Measurements from ENCODE around the gene SIPA1. TPM values are rescaled to one million over a fixed set of nuclear protein-coding genes. Genes with fewer than 3 reads are reported as not detected.
"Not testable (repeated sequence)": the region's sequence is repeated elsewhere in the genome, so short reads cannot be mapped to it uniquely, and the experiment has no call there.

The SIPA1 gene
- total RNA-seq, 2 experiments from 2014 or later = 172 to 180 TPM

GRCh38 chr11:65660038-65660437, 22.1 kb downstream of the SIPA1 start:
- ChIA-PET POLR2A (interaction anchor here (0.6 to 21.3 kb wide), 3 partner anchors 17 to 160 kb away, joined by 3 to 320 read pairs (median 3); partner anchors contain the start of gene SIPA1), CTCF (interaction anchor here (0.8 kb wide), 1 partner anchor 52 kb away, joined by 4 read pairs; the partner anchor contains the start of gene KAT5)
- H3K27me3 Mint-ChIP-seq = no peaks in the 10 kb centered on the region
- H3K27ac Mint-ChIP-seq = peak overlapping the region; percentile 75
- H3K4me3 Mint-ChIP-seq = peak overlapping the region; percentile 32
- DNase-seq (no peak), ATAC-seq (no peak)
- H3K36me3 Mint-ChIP-seq (ENCODE audit: low read depth) = peaks cover 51% of the 10 kb centered on the region
- peaks cover 42% of the 10 kb centered on the region for H3K4me1 Mint-ChIP-seq (ENCODE audit: low read depth)
- no peaks in the 10 kb centered on the region for H3K9me3 Mint-ChIP-seq
- intact Hi-C loops (cut with micrococcal nuclease) = no loop called here
- TF ChIP-seq CTCF (IDR thresholded peaks at IDR 0.05) = no peak

GRCh38 chr11:65660908-65661307, 23.0 kb downstream of the SIPA1 start:
- CTCF ChIA-PET = interaction anchor here (0.6 to 0.8 kb wide), 2 partner anchors 8 to 51 kb away, joined by 3 to 4 read pairs; partner anchors contain the start of gene KAT5
- ATAC-seq; H3K27me3 Mint-ChIP-seq; DNase-seq; intact Hi-C loops (cut with micrococcal nuclease); H3K9me3 Mint-ChIP-seq: not testable (repeated sequence)
- POLR2A ChIA-PET = interaction anchor here (0.6 to 21.3 kb wide), 2 partner anchors 18 to 161 kb away, joined by 3 to 320 read pairs; partner anchors contain the start of gene SIPA1
- H3K36me3 Mint-ChIP-seq (ENCODE audit: low read depth) = peaks cover 48% of the 10 kb centered on the region
- peak overlapping the region; percentile 83 for H3K4me3 Mint-ChIP-seq
- peak overlapping the region; percentile 83 for H3K27ac Mint-ChIP-seq
- peaks cover 40% of the 10 kb centered on the region for H3K4me1 Mint-ChIP-seq (ENCODE audit: low read depth)

- no peak for TF ChIP-seq CTCF (IDR thresholded peaks at IDR 0.05)
- no peak for DNase-seq
- CTCF ChIA-PET = interaction anchor here (0.6 kb wide), 1 partner anchor 8 kb away, joined by 3 read pairs; no protein-coding TSS in a partner anchor
- intact Hi-C loops (cut with micrococcal nuclease) = no loop called here
- Mint-ChIP-seq H3K4me1 (ENCODE audit: low read depth) (peaks cover 37% of the 10 kb centered on the region), H3K27me3 (no peaks in the 10 kb centered on the region), H3K4me3 (peak overlapping the region; percentile 83), H3K9me3 (no peaks in the 10 kb centered on the region), H3K36me3 (ENCODE audit: low read depth) (peaks cover 42% of the 10 kb centered on the region), H3K27ac (peak overlapping the region; percentile 83)
- POLR2A ChIA-PET = interaction anchor here (1.9 to 21.3 kb wide), 2 partner anchors 18 to 239 kb away, joined by 6 to 320 read pairs; partner anchors contain the start of genes NEAT1 and SIPA1
- no peak for ATAC-seq
These were observed 23.8 kb downstream of the SIPA1 start for GRCh38 chr11:65661599-65662246.

GRCh38 chr11:65662247-65662798, 24.4 kb downstream of the SIPA1 start:
- Mint-ChIP-seq H3K4me1 (ENCODE audit: low read depth) (peaks cover 34% of the 10 kb centered on the region), H3K9me3 (no peaks in the 10 kb centered on the region), H3K27ac (peak overlapping the region; percentile 83), H3K27me3 (no peaks in the 10 kb centered on the region), H3K36me3 (ENCODE audit: low read depth) (peaks cover 36% of the 10 kb centered on the region), H3K4me3 (peak overlapping the region; percentile 83)
- CTCF ChIA-PET = interaction anchor here (0.7 to 2.2 kb wide), 4 partner anchors 10 to 298 kb away, joined by 3 to 11 read pairs (median 4); partner anchors contain the start of gene FIBP
- POLR2A ChIA-PET = interaction anchor here (0.6 to 21.3 kb wide), 3 partner anchors 19 to 240 kb away, joined by 3 to 320 read pairs (median 6); partner anchors contain the start of genes NEAT1 and SIPA1
- TF ChIP-seq CTCF (IDR thresholded peaks at IDR 0.05) = no peak
- no peak for DNase-seq
- intact Hi-C loops (cut with micrococcal nuclease) = no loop called here
- peak; percentile 21 for ATAC-seq

DNA sequence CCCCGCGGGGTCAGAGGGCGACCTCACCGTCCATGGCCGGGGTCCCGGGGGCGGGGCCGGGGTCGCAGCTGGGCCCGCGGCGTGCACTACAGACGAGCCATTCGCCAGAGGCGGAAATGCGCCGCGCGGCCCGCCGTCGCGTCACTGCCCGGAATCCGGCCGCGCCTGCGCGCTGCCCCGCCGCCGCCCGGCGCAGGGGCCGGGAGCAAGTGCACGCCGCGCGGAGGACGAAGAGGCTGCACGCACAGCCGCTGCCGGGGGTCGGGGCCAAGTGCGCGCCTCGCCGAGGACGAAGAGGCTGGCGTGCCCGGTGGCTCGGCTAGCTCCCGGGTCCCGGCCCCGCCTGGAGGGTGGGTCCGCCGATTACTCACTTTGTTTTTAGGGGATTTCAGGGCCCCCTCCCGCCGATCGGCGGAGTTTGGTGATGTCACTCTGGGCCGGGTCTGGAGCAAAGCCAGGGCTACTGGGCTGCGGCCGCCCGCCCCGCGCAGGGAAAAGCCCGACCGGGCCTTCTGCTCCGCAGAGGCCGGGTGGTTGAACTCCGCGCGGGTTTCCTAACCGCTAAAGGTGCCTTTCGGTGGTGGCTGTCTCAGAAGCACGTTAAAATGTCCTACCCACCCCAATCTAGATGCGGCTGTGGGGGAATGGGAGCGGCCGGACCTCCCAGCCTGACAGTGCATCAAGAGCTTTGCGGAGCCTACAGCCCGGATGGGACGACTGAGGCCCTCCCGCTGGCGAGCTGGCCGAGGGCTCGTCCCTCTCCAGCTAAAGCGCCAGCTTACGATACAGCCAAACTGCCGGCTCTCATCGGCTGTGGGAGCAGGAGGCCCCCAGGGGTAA, 25.1 kb downstream of the SIPA1 start, which contains the start of gene RELA:
RELA (minus strand) TSS at position 118 of the 840 bp plus-strand sequence; CDS start at position 34, 84 bp downstream.
- ChIA-PET CTCF (interaction anchor here (0.7 to 2.3 kb wide), 8 partner anchors 11 to 297 kb away, joined by 3 to 11 read pairs (median 4); partner anchors contain the start of genes FIBP, KAT5 and PCNX3), POLR2A (interaction anchor here (0.6 to 21.3 kb wide), 9 partner anchors 20 to 240 kb away, joined by 3 to 320 read pairs (median 4); partner anchors contain the start of genes NEAT1 and SIPA1)
- peaks cover 31% of the 10 kb centered on the region for H3K4me1 Mint-ChIP-seq (ENCODE audit: low read depth)
- peaks cover 30% of the 10 kb centered on the region for H3K36me3 Mint-ChIP-seq (ENCODE audit: low read depth)
- intact Hi-C loops (cut with micrococcal nuclease) = no loop called here
- H3K4me3 Mint-ChIP-seq = peak within 1 kb of the TSS; percentile 83
- H3K27ac Mint-ChIP-seq = peak within 1 kb of the TSS; percentile 89
- H3K27me3 Mint-ChIP-seq = no peaks in the 10 kb centered on the region
- no peaks in the 10 kb centered on the region for H3K9me3 Mint-ChIP-seq
- TF ChIP-seq CTCF (IDR thresholded peaks at IDR 0.05) = no peak
- peak; percentile 93 for ATAC-seq
- peak; percentile 95 for DNase-seq

All from activated CD8-positive, alpha-beta T cell treated with anti-CD3 and anti-CD28 coated beads for 36 hours (primary cell).